Measurements from ENCODE around the gene PGA5.
"Not testable (repeated sequence)": the region's sequence is repeated elsewhere in the genome, so short reads cannot be mapped to it uniquely, and the experiment has no call there.

The PGA5 gene

GRCh38 chr11:61231033-61231432 lies 9.9 kb upstream of the PGA5 start:
- in situ Hi-C loops (cut with MboI; ENCODE audit: low pct_unique_long_range_greater_than_20kb, low sequenced_read_pairs, unreplicated experiment); DNase-seq (ENCODE audit: low spot score): not testable (repeated sequence)

- in situ Hi-C loops (cut with MboI; ENCODE audit: low pct_unique_long_range_greater_than_20kb, low sequenced_read_pairs, unreplicated experiment); DNase-seq (ENCODE audit: low spot score): not testable (repeated sequence)
These were observed 9.4 kb upstream of the PGA5 start for GRCh38 chr11:61231585-61231984.

- in situ Hi-C loops (cut with MboI; ENCODE audit: low pct_unique_long_range_greater_than_20kb, low sequenced_read_pairs, unreplicated experiment); DNase-seq (ENCODE audit: low spot score): not testable (repeated sequence)
These were observed 8.3 kb upstream of the PGA5 start for GRCh38 chr11:61232548-61233145.

GRCh38 chr11:61237130-61237529 lies 3.8 kb upstream of the PGA5 start:
- DNase-seq (ENCODE audit: low spot score); in situ Hi-C loops (cut with MboI; ENCODE audit: low pct_unique_long_range_greater_than_20kb, low sequenced_read_pairs, unreplicated experiment): not testable (repeated sequence)

GRCh38 chr11:61240288-61240687 lies 687 bp upstream of the PGA5 start:
- in situ Hi-C loops (cut with MboI; ENCODE audit: low pct_unique_long_range_greater_than_20kb, low sequenced_read_pairs, unreplicated experiment); DNase-seq (ENCODE audit: low spot score): not testable (repeated sequence)

- in situ Hi-C loops (cut with MboI; ENCODE audit: low pct_unique_long_range_greater_than_20kb, low sequenced_read_pairs, unreplicated experiment); DNase-seq (ENCODE audit: low spot score): not testable (repeated sequence)
These were observed 551 bp downstream of the PGA5 start for GRCh38 chr11:61241526-61241925.

GRCh38 chr11:61245284-61245964 lies 4.4 kb downstream of the PGA5 start:
- DNase-seq (ENCODE audit: low spot score); in situ Hi-C loops (cut with MboI; ENCODE audit: low pct_unique_long_range_greater_than_20kb, low sequenced_read_pairs, unreplicated experiment): not testable (repeated sequence)

GRCh38 chr11:61248071-61248470 lies 7.1 kb downstream of the PGA5 start:
- DNase-seq (ENCODE audit: low spot score); in situ Hi-C loops (cut with MboI; ENCODE audit: low pct_unique_long_range_greater_than_20kb, low sequenced_read_pairs, unreplicated experiment): not testable (repeated sequence)

- in situ Hi-C loops (cut with MboI; ENCODE audit: low pct_unique_long_range_greater_than_20kb, low sequenced_read_pairs, unreplicated experiment); DNase-seq (ENCODE audit: low spot score): not testable (repeated sequence)
These were observed 8.2 kb downstream of the PGA5 start for GRCh38 chr11:61249201-61249600.

- in situ Hi-C loops (cut with MboI; ENCODE audit: low pct_unique_long_range_greater_than_20kb, low sequenced_read_pairs, unreplicated experiment); DNase-seq (ENCODE audit: low spot score): not testable (repeated sequence)
These were observed 10.1 kb downstream of the PGA5 start for GRCh38 chr11:61250796-61251765.

- DNase-seq (ENCODE audit: low spot score); in situ Hi-C loops (cut with MboI; ENCODE audit: low pct_unique_long_range_greater_than_20kb, low sequenced_read_pairs, unreplicated experiment): not testable (repeated sequence)
These were observed 11.4 kb downstream of the PGA5 start for GRCh38 chr11:61252332-61252731.

GRCh38 chr11:61254403-61255025 lies 13.5 kb downstream of the PGA5 start:
- in situ Hi-C loops (cut with MboI; ENCODE audit: low pct_unique_long_range_greater_than_20kb, low sequenced_read_pairs, unreplicated experiment): no loop called here
- DNase-seq (ENCODE audit: low spot score): peak; percentile 90
- TF ChIP-seq CTCF (IDR thresholded peaks at IDR 0.05; ENCODE audit: extremely low read depth, insufficient read depth, missing control alignments): peak; percentile 96

Data from GM13977 (cell line).